GM21447 (cell line): Measurements from ENCODE around the gene NNMT.

ENCODE experiments used
- ATAC-seq: cut with Tn5 transposase; IDR thresholded peaks from one replicate; pipeline ENCODE4 v1.9.1; 2021; ENCODE audit not compliant: unreplicated experiment

The NNMT gene

DNA sequence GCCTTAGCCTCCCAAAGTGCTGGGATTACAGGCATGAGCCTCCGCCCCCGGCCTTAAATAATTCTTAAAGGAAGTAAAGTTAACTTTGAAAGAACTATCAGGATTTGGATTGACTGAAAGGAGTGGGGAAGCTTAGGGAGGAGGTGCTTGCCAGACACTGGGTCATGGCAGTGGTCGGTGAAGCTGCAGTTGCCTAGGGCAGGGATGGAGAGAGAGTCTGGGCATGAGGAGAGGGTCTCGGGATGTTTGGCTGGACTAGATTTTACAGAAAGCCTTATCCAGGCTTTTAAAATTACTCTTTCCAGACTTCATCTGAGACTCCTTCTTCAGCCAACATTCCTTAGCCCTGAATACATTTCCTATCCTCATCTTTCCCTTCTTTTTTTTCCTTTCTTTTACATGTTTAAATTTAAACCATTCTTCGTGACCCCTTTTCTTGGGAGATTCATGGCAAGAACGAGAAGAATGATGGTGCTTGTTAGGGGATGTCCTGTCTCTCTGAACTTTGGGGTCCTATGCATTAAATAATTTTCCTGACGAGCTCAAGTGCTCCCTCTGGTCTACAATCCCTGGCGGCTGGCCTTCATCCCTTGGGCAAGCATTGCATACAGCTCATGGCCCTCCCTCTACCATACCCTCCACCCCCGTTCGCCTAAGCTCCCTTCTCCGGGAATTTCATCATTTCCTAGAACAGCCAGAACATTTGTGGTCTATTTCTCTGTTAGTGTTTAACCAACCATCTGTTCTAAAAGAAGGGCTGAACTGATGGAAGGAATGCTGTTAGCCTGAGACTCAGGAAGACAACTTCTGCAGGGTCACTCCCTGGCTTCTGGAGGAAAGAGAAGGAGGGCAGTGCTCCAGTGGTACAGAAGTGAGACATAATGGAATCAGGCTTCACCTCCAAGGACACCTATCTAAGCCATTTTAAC, at the start of gene NNMT:
Gene NNMT, plus strand, starts transcription at position 724 of the 929 bp plus-strand sequence. Its CDS starts 158 bp downstream, at position 882.
- ATAC-seq, result no peak

GRCh38 chr11:114247070-114247789, 49.0 kb upstream of the NNMT start:
- ATAC-seq, result no peak

GRCh38 chr11:114250180-114250579, 46.0 kb upstream of the NNMT start:
- no peak for ATAC-seq

- ATAC-seq, result no peak
Measured at GRCh38 chr11:114250993-114251814, 45.0 kb upstream of the NNMT start.

- ATAC-seq, result no peak
Measured at GRCh38 chr11:114251815-114252337, 44.3 kb upstream of the NNMT start.

DNA sequence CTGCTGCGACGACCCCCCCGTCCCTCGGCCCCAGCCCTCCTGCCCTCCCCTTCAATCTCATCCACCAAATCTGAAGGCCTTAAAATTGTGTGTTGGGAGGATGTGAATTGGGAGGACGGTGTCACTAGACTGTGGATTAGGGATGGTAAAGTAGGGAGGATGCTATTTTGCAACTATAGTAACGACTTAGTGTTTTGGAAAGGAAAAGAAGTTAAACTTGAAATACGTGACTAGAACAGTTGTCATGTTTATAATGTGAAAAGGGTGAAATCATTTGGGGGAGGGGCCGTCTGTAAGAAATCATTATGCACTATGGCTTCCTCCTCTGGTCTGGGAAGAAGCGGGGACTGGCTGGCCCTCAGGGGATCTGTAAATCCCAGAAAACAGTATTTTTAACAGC, 43.4 kb upstream of the NNMT start:
- ATAC-seq, result no peak

DNA sequence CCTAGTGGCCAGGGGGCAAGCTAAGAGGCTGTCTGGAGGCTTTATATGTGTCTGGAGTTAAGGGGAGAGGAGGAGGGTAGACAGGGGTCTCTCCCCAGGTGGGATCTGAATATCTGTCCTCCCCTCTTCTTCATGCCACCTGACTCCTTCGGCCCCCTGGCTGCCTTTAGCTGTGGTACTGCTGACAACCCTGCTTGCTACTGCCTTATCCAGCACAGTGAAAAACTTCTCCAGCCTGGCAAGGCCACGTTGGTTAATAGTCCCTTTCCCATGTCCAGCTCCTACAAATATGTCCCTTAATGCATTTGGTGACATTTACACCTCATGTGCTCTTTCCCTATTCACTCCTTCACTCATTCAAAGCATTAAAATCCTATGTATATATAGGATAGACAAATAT, 42.4 kb upstream of the NNMT start:
- ATAC-seq, result no peak

DNA sequence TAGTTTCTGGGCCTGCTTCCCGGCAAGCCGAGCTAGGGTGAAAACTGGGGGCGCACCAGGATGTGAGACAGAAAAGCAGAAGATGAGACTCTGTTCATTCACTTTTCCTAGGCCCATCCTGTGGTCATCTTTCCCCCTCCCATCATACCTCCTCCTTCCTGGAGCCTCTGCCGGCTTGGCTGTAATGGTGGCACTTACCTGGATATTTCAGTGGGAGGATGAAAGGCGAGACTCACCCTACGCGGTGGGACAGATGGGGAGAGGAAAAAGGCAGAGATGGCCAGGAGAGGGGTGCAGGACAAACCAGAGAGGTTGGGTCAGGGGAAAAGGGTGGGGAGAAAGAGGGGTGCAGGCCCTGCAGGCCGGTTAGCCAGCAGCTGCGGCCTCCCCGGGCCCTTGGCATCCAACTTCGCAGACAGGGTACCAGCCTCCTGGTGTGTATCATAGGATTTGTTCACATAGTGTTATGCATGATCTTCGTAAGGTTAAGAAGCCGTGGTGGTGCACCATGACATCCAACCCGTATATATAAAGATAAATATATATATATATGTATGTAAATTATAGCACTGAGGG, 41.5 kb upstream of the NNMT start:
- no peak for ATAC-seq

GRCh38 chr11:114255289-114255688, 40.9 kb upstream of the NNMT start:
- ATAC-seq, result no peak

DNA sequence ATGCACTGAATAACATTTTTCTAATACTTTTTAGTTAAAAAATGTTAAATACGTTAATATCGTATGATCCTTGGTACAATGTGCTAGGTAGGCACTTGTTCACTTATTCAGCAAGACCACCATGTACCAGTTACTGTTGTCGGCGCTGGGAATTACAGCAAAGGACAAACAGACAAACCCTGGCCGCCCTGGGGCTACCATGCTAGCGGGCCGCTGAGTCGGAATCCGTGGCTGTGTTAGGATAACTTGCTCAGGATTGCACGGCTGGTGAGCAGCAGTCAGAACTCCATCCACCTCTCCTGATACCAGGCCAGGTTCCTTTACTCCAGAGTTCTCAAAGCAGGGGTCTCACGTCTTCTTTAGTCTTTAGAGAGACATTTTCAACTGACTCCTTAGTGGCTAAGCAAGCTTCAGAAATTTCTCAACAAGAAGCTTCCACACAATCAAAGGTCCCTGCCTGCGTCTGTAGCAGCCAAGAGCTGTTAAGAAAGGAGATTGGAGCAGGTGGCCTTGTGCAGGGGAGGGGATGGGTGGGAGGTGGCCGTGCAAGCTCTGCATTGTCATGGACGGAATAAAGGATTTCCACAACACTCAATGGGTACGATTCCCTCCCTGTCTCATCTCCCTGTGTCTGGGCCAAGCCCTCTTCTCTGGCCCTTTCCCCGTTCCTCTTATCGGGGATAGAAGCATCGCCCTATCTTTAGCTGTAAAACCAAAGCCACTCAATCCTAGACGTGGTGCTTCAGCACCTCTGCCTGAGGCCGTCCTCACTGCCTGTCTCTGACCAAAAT, 39.8 kb upstream of the NNMT start:
- ATAC-seq, result no peak

DNA sequence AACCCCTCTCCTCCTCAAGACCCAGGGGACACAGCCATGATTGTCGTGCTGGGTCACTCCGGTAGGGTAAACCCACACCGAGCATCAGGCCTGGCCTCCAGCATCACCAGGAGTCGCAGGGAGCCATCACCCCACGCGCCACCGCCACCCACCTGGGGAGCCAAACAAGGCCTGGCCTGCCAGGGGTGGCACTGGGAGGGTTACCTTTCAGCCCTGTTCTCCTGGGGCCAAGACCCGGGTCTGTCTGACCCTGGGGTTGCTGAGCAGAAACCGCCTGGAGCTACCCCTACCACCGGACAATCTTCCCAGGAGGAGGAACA, 39.3 kb upstream of the NNMT start:
- ATAC-seq, result no peak

DNA sequence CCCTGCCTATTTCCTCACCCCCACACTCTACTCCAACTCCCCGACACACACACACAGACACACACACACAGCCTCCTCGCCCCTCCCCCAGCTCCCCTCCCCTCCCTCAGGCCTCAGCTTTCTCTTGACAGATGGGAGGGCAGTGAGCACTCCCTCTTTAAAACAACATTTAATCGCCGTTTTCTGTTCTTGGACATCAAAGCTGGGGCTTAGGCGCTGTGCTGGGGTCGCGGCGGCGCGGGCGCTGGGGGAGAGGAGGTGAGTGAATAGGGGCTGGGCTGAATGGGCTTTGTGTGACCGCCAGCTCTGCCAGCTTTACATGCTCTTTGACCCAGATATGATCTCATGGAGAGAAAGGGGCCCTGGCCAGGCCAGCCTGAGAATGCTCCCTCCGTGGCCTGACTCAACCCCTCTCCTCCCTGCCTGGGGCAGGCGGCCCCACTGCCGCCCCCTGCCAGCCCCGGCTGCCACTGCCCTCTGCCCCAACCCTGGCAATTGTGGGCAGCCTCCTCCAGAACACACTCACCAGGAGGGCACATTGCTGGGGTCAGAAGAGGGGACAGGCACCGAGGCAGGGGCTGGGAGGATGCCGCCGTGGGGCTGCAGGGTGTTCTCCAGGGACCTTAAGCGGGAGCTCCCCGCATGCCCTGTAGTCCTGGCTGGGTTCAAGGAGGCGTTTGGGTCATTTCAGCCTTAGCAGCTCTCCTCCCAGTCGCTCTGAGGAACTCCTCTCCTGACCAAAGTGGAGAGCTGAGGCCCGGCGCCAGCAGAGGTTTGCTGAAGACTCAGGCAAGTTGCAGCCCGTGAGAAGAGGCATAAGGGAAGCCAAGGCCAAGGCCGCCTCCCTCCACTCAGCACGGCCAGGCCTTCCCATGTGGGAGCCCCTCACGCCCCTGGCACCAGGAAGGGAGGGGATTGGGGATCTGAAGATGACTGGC, 38.3 kb upstream of the NNMT start:
- no peak for ATAC-seq

GRCh38 chr11:114258696-114259095, 37.5 kb upstream of the NNMT start:
- no peak for ATAC-seq

GRCh38 chr11:114259124-114259526, 37.1 kb upstream of the NNMT start:
- ATAC-seq, result no peak

- no peak for ATAC-seq
Measured at GRCh38 chr11:114259551-114259983, 36.6 kb upstream of the NNMT start.

- ATAC-seq, result no peak
Measured at GRCh38 chr11:114260077-114260476, 36.1 kb upstream of the NNMT start.

- no peak for ATAC-seq
Measured at GRCh38 chr11:114260483-114260882, 35.7 kb upstream of the NNMT start.

GRCh38 chr11:114261791-114262190, 34.4 kb upstream of the NNMT start:
- no peak for ATAC-seq
